Testis (tissue), 5 donors: ENCODE measurements around the gene WNT8A. TPM values are rescaled to one million over a fixed set of nuclear protein-coding genes. Genes with fewer than 3 reads are reported as not detected.
A peak's percentile ranks its signal among the peaks of the same experiment; 100 is the strongest.

Experiments
- DNase-seq: peaks from one replicate; pipeline ENCODE4 v3.0.0-alpha.2; 2019
- H3K27ac ChIP-seq, 2 donors: fragments of 200-600 bp; sonication (generic); one replicate each; pipeline ENCODE4 v1.5.1; 2019
- H3K27me3 ChIP-seq: fragments of 200-600 bp; sonication (generic); one replicate; pipeline ENCODE4 v1.5.1; 2019
- H3K36me3 ChIP-seq: fragments of 200-600 bp; sonication (generic); one replicate; pipeline ENCODE4 v1.5.1; 2017; ENCODE audit warnings: low read depth; ENCODE audit errors: missing control alignments
- H3K4me1 ChIP-seq: fragments of 200-600 bp; sonication (generic); one replicate; pipeline ENCODE4 v1.5.1; 2019
- H3K4me3 ChIP-seq, 2 donors: fragments of 200-600 bp; sonication (generic); one replicate each; pipeline ENCODE4 v1.5.1; 2017 to 2019
- H3K9me3 ChIP-seq: fragments of 200-600 bp; sonication (generic); one replicate; pipeline ENCODE4 v1.5.1; 2017
- POLR2A ChIP-seq: fragments of 450-650 bp; IDR thresholded peaks from one replicate; pipeline ENCODE4 v1.6.1; 2017; ENCODE audit warnings: antibody characterized with exemption, mild to moderate bottlenecking, moderate library complexity
- WGBS, 2 donors: methylation state at CpG; one replicate each; pipeline ENCODE4 v1.1.5; 2018; 5-methylcytosine and 5-hydroxymethylcytosine counted together
- intact Hi-C: fragments of 100-400 bp; cut with DNase I; formaldehyde crosslinking; loops from one replicate; pipeline ENCODE4 v1.15.1; 2023; ENCODE audit warnings: low total_unique reads
- long read RNA-seq, 2 donors: transcript quantifications; one replicate each; lab custom pipeline, GENCODE V29; 2026
- polyA plus RNA-seq: library from polyadenylated mRNA; stranded (reverse); fragments of 350-450 nt; fragmentation: Illumina TruSeq; extraction: RNeasy Lipid Tissue Mini Kit (QIAGEN cat#74804); gene quantifications from one replicate; pipeline ENCODE4 v1.2.3, GENCODE V29; 2014; ENCODE audit warnings: low read depth, low replicate concordance; ENCODE audit not compliant: insufficient read depth
- total RNA-seq, 2 donors: library from RNA; depleted of rRNA; stranded (reverse); fragments of >200 nt; gene quantifications; one replicate each; pipeline ENCODE4 v1.2.3, GENCODE V29; 2016
- TF ChIP-seq, protein P1 (sequence below), 3 experiments: fragments of 450-650 bp in 2 of 3; fragments of 200-600 bp in 1 of 3; sonication (generic) in 1 of 3; IDR thresholded peaks; one replicate each; pipeline ENCODE4 v1.5.1; 2016 to 2019; ENCODE audit warnings: antibody characterized with exemption in 3 of 3, mild to moderate bottlenecking in 2 of 3, moderate library complexity in 1 of 3

The WNT8A gene, protein sequence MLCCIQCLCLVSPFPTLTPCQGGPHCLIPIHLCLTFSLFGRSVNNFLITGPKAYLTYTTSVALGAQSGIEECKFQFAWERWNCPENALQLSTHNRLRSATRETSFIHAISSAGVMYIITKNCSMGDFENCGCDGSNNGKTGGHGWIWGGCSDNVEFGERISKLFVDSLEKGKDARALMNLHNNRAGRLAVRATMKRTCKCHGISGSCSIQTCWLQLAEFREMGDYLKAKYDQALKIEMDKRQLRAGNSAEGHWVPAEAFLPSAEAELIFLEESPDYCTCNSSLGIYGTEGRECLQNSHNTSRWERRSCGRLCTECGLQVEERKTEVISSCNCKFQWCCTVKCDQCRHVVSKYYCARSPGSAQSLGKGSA
- total RNA-seq (1 to 10 TPM in 1 of 2 donors, under 1 TPM in 1; 0.71 to 1.3 TPM), polyA plus RNA-seq (1.4 TPM)
- long read RNA-seq, donor 1 = 0 reads
- long read RNA-seq, donor 2 = 0 reads

DNA sequence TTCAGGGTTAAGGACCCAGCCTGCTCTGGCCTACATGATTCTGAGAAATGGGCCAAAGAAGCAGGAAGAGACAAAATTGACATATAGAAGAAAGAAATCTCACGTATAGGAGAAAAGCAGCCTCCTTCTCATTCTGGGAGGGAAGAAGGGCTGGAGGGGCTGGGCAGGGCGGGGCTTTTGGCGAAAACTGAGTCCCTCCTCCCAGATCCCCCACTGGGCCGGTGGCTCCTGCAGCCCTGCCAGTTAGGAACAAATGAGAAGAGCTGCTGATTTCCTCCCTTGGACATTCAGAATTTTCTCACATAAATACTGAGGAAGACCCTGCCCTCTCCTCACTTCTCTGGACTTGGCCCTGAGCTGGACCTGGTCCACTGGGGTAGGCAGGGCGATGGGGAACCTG lies at the start of gene WNT8A:
TSS of gene WNT8A (plus strand) at position 332 of the 400 bp plus-strand sequence. CDS start 95 bp downstream, outside the sequence.
- TF ChIP-seq POLR2A = no peak
- DNase-seq = no peak
- WGBS, 2 donors = 88 to 94% methylated on average over 5 of the region's 5 CpGs
- Histone ChIP-seq H3K4me1 (no peaks in the 10 kb centered on the region), H3K27me3 (no peaks in the 10 kb centered on the region), H3K4me3 (no peak within 1 kb of the TSS), H3K9me3 (no peaks in the 10 kb centered on the region), H3K36me3 (no peaks in the 10 kb centered on the region), H3K27ac (no peak within 1 kb of the TSS)
- intact Hi-C loops = loop anchor here (10.0 kb wide), 1 partner anchor 51 kb away; the partner anchor contains the start of gene NME5

DNA sequence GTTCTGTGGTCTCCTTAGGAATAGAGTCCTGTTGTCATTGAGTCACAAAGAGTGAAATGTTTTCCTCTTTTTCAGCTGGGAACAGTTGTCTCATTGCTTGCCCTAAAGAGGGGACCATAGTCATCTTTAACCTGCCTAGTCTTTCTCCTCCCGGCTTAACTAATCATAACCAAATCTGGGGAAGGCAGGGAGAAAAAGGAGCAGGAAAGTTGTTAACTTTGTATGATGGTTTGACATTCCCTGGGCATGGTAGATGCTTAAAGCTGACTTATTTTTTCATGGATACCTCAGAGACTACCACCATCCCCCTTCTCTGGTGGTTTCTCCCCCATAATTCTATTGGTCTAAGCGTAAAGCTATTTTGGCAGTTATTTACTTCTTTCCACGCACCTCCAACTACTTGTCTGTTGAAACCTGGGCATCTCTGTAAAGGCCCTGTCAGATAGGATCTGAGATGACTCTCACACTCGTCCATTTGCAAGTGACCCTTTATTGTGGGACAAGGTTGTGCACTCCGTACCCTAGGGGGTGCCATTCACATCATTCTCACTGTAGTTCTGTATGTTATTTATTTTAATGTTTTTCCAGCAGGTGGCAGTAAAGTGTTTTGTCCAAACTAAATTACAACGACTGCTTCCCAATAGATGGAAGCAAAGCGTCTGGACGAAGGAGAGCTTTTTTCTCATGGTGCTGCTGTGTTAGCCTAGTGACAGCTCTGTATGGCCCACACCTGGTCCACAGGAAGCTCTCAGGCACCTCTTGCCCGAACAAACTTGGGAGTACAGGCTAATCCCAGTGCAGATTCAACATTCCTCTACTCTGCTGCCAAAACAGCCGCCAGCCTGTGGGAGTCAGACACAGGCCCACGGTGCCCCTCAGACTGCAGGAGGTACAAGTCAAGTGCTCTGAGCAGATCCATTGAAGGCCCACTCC lies 48.0 kb upstream of the WNT8A start:
- intact Hi-C loops = loop anchor here (10.0 kb wide), 1 partner anchor 99 kb away; the partner anchor contains the start of gene NME5
- H3K4me3 ChIP-seq = no peak overlapping the region

DNA sequence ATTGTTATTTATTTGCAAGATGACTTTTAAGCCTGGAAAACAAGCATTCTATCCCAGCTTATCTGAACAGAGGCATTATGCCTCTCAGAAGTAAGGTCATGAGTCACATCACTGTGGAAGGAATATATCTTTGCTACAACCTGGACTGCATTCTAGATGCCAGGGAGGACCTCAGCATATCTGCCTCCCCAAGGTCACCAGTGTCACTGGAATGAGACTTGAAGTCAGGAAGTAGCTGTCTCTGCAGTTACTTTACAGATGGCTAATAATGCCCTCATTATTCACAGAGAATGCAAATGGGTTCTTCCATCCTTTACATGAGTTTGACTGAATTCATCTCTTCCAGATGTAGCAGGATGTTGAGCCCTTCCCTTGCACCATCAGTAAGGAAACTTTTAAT lies 46.6 kb upstream of the WNT8A start:
- intact Hi-C loops = loop anchor here (10.0 kb wide), 1 partner anchor 98 kb away; the partner anchor contains the start of gene NME5
- H3K36me3 ChIP-seq = no peaks in the 10 kb centered on the region
- TF ChIP-seq POLR2A = no peak
- TF ChIP-seq, protein P1, sequence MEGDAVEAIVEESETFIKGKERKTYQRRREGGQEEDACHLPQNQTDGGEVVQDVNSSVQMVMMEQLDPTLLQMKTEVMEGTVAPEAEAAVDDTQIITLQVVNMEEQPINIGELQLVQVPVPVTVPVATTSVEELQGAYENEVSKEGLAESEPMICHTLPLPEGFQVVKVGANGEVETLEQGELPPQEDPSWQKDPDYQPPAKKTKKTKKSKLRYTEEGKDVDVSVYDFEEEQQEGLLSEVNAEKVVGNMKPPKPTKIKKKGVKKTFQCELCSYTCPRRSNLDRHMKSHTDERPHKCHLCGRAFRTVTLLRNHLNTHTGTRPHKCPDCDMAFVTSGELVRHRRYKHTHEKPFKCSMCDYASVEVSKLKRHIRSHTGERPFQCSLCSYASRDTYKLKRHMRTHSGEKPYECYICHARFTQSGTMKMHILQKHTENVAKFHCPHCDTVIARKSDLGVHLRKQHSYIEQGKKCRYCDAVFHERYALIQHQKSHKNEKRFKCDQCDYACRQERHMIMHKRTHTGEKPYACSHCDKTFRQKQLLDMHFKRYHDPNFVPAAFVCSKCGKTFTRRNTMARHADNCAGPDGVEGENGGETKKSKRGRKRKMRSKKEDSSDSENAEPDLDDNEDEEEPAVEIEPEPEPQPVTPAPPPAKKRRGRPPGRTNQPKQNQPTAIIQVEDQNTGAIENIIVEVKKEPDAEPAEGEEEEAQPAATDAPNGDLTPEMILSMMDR (IDR thresholded peaks at IDR 0.05) = no peak
- peak; percentile 83 for DNase-seq
- peaks cover 47% of the 10 kb centered on the region for H3K4me1 ChIP-seq
- H3K4me3 ChIP-seq = no peak overlapping the region
- H3K27ac ChIP-seq = peak overlapping the region; percentile 20 to 73
- H3K27me3 ChIP-seq = no peaks in the 10 kb centered on the region
- no peaks in the 10 kb centered on the region for H3K9me3 ChIP-seq

More for the DNA sequence above, 48.0 kb upstream of the WNT8A start:
- no peaks in the 10 kb centered on the region for H3K36me3 ChIP-seq
- peaks cover 54% of the 10 kb centered on the region for H3K4me1 ChIP-seq
- no peaks in the 10 kb centered on the region for H3K9me3 ChIP-seq
- H3K27ac ChIP-seq = peak overlapping the region; percentile 77 to 78
- TF ChIP-seq, protein P1 (IDR thresholded peaks at IDR 0.05) = peak; percentile 77 to 95 (median 92)
- TF ChIP-seq POLR2A = no peak
- DNase-seq = peak; percentile 77
- H3K27me3 ChIP-seq = no peaks in the 10 kb centered on the region
- 36 to 47% methylated on average over 11 of the region's 11 CpGs for WGBS, 2 donors

DNA sequence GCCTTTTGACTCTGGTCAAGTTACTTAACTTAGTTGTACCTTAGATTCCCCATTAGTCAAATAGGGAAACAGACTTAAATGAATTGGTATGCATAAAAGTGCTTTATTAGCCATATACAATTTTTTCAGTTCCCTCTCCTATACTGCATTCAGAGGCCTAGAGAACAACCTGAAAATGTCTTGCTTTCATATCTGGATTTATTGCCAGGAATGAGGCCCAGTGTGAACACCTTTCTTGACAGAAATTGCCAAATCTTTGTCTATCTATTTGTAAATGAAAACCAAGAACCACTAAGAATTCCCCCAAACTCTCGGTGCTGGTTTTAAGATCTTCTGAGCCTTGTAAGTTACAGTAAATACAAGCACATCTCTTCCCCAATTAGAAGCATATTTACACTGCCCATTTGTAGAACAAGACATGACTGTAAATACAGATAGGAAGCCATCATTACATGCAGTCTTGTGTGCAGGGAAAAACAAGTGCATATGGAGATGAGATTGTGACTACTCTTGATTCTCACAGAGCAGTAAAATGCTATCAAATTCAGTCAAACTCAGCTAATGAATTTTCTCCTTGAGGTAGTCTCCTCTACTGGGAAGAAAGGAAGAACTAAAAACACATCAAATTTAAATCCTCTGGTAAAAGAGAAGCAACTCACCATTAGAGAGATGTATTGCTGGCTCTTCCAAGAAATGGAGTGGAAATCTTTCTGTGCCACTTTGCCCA lies 45.8 kb upstream of the WNT8A start:
- H3K27me3 ChIP-seq = no peaks in the 10 kb centered on the region
- no peak for DNase-seq
- H3K4me1 ChIP-seq = peaks cover 47% of the 10 kb centered on the region
- TF ChIP-seq POLR2A = no peak
- TF ChIP-seq, protein P1 (IDR thresholded peaks at IDR 0.05) = no peak
- no peaks in the 10 kb centered on the region for H3K9me3 ChIP-seq
- no peak overlapping the region for H3K4me3 ChIP-seq
- 80 to 93% methylated on average over 1 of the region's 1 CpG for WGBS, 2 donors
- peak overlapping the region; percentile 20 to 73 for H3K27ac ChIP-seq
- intact Hi-C loops = loop anchor here (10.0 kb wide), 1 partner anchor 97 kb away; the partner anchor contains the start of gene NME5
- H3K36me3 ChIP-seq = no peaks in the 10 kb centered on the region
